NOMO-1 treated with dmso at 0.1 percent for 144 hours (cell line): ENCODE results near the gene COL6A2.

Source experiments
- DNase-seq: peaks from one replicate; lab custom pipeline; 2025; ENCODE audit not compliant: unreplicated experiment; lab: John Stamatoyannopoulos, UW

The COL6A2 gene

GRCh38 chr21:46154155-46154954 lies 56.4 kb downstream of the COL6A2 start:
- DNase-seq = no peak

- DNase-seq = no peak
These were observed 57.1 kb downstream of the COL6A2 start for GRCh38 chr21:46154955-46155513.

GRCh38 chr21:46155514-46156377 lies 57.8 kb downstream of the COL6A2 start, which contains the start of gene FTCD:
Gene FTCD (minus strand): TSS chr21:46155579. CDS start chr21:46155523, 56 bp downstream.
- no peak for DNase-seq

GRCh38 chr21:46156378-46156645 lies 58.4 kb downstream of the COL6A2 start:
- DNase-seq = no peak

GRCh38 chr21:46156678-46157077 lies 58.8 kb downstream of the COL6A2 start:
- no peak for DNase-seq

GRCh38 chr21:46157396-46157986 lies 59.6 kb downstream of the COL6A2 start:
- no peak for DNase-seq

- no peak for DNase-seq
These were observed 60.1 kb downstream of the COL6A2 start for GRCh38 chr21:46157987-46158451.

GRCh38 chr21:46158666-46159300 lies 60.9 kb downstream of the COL6A2 start:
- DNase-seq = no peak

GRCh38 chr21:46159390-46159789 lies 61.5 kb downstream of the COL6A2 start:
- no peak for DNase-seq

GRCh38 chr21:46159841-46160656 lies 62.1 kb downstream of the COL6A2 start:
- no peak for DNase-seq

- no peak for DNase-seq
These were observed 62.7 kb downstream of the COL6A2 start for GRCh38 chr21:46160657-46160906.

GRCh38 chr21:46160907-46161632 lies 63.2 kb downstream of the COL6A2 start:
- no peak for DNase-seq

- no peak for DNase-seq
These were observed 64.0 kb downstream of the COL6A2 start for GRCh38 chr21:46161633-46162592.

- DNase-seq = no peak
These were observed 65.5 kb downstream of the COL6A2 start for GRCh38 chr21:46163380-46163779.

GRCh38 chr21:46165098-46165497 lies 67.2 kb downstream of the COL6A2 start:
- no peak for DNase-seq

GRCh38 chr21:46168238-46168637 lies 70.3 kb downstream of the COL6A2 start:
- no peak for DNase-seq

GRCh38 chr21:46168659-46169386 lies 70.9 kb downstream of the COL6A2 start:
- no peak for DNase-seq
